OCI-LY7 (cell line): ENCODE data around the gene HIVEP3. TPM values are rescaled to one million over a fixed set of nuclear protein-coding genes. Genes with fewer than 3 reads are reported as not detected.

ENCODE experiments used
- BruUV-seq: library from RNA; stranded (reverse); fragments of 400-500 nt; replicated peaks from 2 replicates; lab custom pipeline; 2021; lab: Mats Ljungman, UMichigan
- CTCF ChIA-PET: fragments of 300-600 bp; sonication (Branson Sonifier 250); formaldehyde crosslinking; loops from one replicate; lab custom pipeline; 2022; ENCODE audit warnings: antibody characterized with exemption; ENCODE audit not compliant: unreplicated experiment; lab: Charles Lee
- POLR2A ChIA-PET: fragments of 300-600 bp; sonication (Branson Sonifier 250); formaldehyde crosslinking; loops from one replicate; lab custom pipeline; 2022; ENCODE audit warnings: antibody characterized with exemption; lab: Charles Lee
- DNase-seq: peaks from one replicate; pipeline ENCODE4 v3.0.0-alpha.2; 2015; ENCODE audit warnings: low spot score
- H2AFZ ChIP-seq: fragments of 200-600 bp; sonication (generic), shearing (Covaris generic); 2 replicates; pipeline ENCODE4 v1.6.1; 2014; ENCODE audit warnings: mild to moderate bottlenecking, antibody characterized with exemption, low read length, moderate library complexity
- H3K27ac ChIP-seq: fragments of 200-600 bp; sonication (generic); 2 replicates; pipeline ENCODE4 v1.5.1; 2014; ENCODE audit warnings: mixed run types, low read depth, mild to moderate bottlenecking, moderate library complexity, low read length, inconsistent platforms; ENCODE audit not compliant: poor library complexity, severe bottlenecking
- H3K36me3 ChIP-seq: fragments of 200-600 bp; sonication (generic); 2 replicates; pipeline ENCODE4 v1.6.1; 2014; ENCODE audit warnings: mild to moderate bottlenecking, antibody characterized with exemption, low read length, moderate library complexity, mixed read lengths; ENCODE audit not compliant: insufficient read depth
- H3K4me1 ChIP-seq: fragments of 200-600 bp; sonication (generic); 2 replicates; pipeline ENCODE4 v1.5.1; 2014; ENCODE audit warnings: mild to moderate bottlenecking, low read length; ENCODE audit not compliant: insufficient read depth, poor library complexity, severe bottlenecking
- H3K4me2 ChIP-seq: fragments of 200-600 bp; sonication (generic); 2 replicates; pipeline ENCODE4 v1.6.1; 2014; ENCODE audit warnings: mild to moderate bottlenecking, low read length
- H3K4me3 ChIP-seq: fragments of 200-600 bp; sonication (generic); 2 replicates; pipeline ENCODE4 v1.5.1; 2014; ENCODE audit warnings: mild to moderate bottlenecking, low read depth, low read length; ENCODE audit not compliant: poor library complexity, severe bottlenecking
- H3K79me2 ChIP-seq: fragments of 200-600 bp; sonication (generic); 2 replicates; pipeline ENCODE4 v1.6.1; 2016; ENCODE audit warnings: low read depth, mild to moderate bottlenecking, low read length, moderate library complexity, mixed read lengths; ENCODE audit not compliant: insufficient read depth
- H3K9me2 ChIP-seq: fragments of 200-600 bp; sonication (generic); 2 replicates; pipeline ENCODE4 v1.6.1; 2016; ENCODE audit warnings: mild to moderate bottlenecking, low read length, mixed read lengths; ENCODE audit not compliant: insufficient read depth
- H3K9me3 ChIP-seq: fragments of 200-600 bp; sonication (generic); 2 replicates; pipeline ENCODE4 v1.6.1; 2014; ENCODE audit warnings: mild to moderate bottlenecking, mixed run types, low read length, mixed read lengths
- H4K20me1 ChIP-seq: fragments of 200-600 bp; sonication (generic); 2 replicates; pipeline ENCODE4 v1.6.1; 2014; ENCODE audit warnings: mild to moderate bottlenecking, antibody characterized with exemption, low read length, moderate library complexity, mixed read lengths; ENCODE audit not compliant: insufficient read depth
- CTCF ChIP-seq: fragments of 200-600 bp; sonication (generic); conservative IDR thresholded peaks from 2 replicates; pipeline ENCODE4 v1.5.1; 2014; ENCODE audit warnings: mild to moderate bottlenecking, antibody characterized with exemption, low read length, moderate library complexity, mixed read lengths
- EZH2phosphoT487 ChIP-seq: fragments of 200-600 bp; sonication (generic); IDR thresholded peaks from 2 replicates; pipeline ENCODE4 v1.6.1; 2018; ENCODE audit warnings: low read depth, borderline replicate concordance, mild to moderate bottlenecking, mixed run types, antibody characterized with exemption, low read length, moderate library complexity, mixed read lengths
- intact Hi-C: fragments of 100-400 bp; cut with micrococcal nuclease; formaldehyde crosslinking; loops from one replicate; pipeline ENCODE4 v1.10.0; 2022; ENCODE audit not compliant: unreplicated experiment
- total RNA-seq, 2 experiments: library from RNA; depleted of rRNA in 1 of 2; stranded (reverse); fragments of >200 nt in 1 of 2; shearing (Covaris generic) in 1 of 2; gene quantifications; 2 replicates each; pipeline ENCODE4 v1.2.3, GENCODE V29; 2014 to 2022

HIVEP3 gene
- total RNA-seq, 2 experiments from 2014 or later, result 0.53 to 0.60 TPM

GRCh38 chr1:41674522-41674921 is 244.2 kb downstream of the HIVEP3 start:
- H3K9me3 ChIP-seq, result no peaks in the 10 kb centered on the region
- no peak overlapping the region for H3K27ac ChIP-seq
- DNase-seq, result no peak
- no peaks in the 10 kb centered on the region for H3K36me3 ChIP-seq
- H4K20me1 ChIP-seq, result no peaks in the 10 kb centered on the region
- H3K79me2 ChIP-seq, result no peaks in the 10 kb centered on the region
- ChIA-PET CTCF (no interaction called here), POLR2A (no interaction called here)
- H3K4me3 ChIP-seq, result no peak overlapping the region
- TF ChIP-seq EZH2phosphoT487 (no peak), CTCF (no peak)
- peak overlapping the region; percentile 89 for H3K4me2 ChIP-seq
- H3K4me1 ChIP-seq, result peaks cover 42% of the 10 kb centered on the region
- intact Hi-C loops, result no loop called here
- no TSS peak for BruUV-seq
- no peak overlapping the region; the same call in 1 of the 2 replicates for H2AFZ ChIP-seq
- H3K9me2 ChIP-seq, result no peaks in the 10 kb centered on the region

- Histone ChIP-seq H3K4me3 (peak overlapping the region; percentile 54), H4K20me1 (no peaks in the 10 kb centered on the region), H3K36me3 (no peaks in the 10 kb centered on the region), H3K27ac (peak overlapping the region; percentile 73), H3K4me2 (peak overlapping the region; percentile 89), H3K9me2 (no peaks in the 10 kb centered on the region), H3K9me3 (no peaks in the 10 kb centered on the region), H2AFZ (peak overlapping the region; percentile 74), H3K4me1 (peaks cover 42% of the 10 kb centered on the region), H3K79me2 (no peaks in the 10 kb centered on the region)
- DNase-seq, result peak; percentile 79
- no peak for TF ChIP-seq EZH2phosphoT487
- TF ChIP-seq CTCF, result no peak
- ChIA-PET POLR2A (interaction anchor here (0.6 to 0.9 kb wide), 3 partner anchors 9 to 1175 kb away, joined by 3 to 4 read pairs (median 3); no protein-coding TSS in a partner anchor), CTCF (interaction anchor here (1.0 kb wide), 1 partner anchor 9 kb away, joined by 3 read pairs; no protein-coding TSS in a partner anchor)
- intact Hi-C loops, result no loop called here
- no TSS peak for BruUV-seq
Observed at GRCh38 chr1:41673806-41674205, 244.9 kb downstream of the HIVEP3 start.

GRCh38 chr1:41673378-41673777 is 245.3 kb downstream of the HIVEP3 start:
- CTCF ChIA-PET, result interaction anchor here (1.0 kb wide), 1 partner anchor 9 kb away, joined by 3 read pairs; no protein-coding TSS in a partner anchor

More at GRCh38 chr1:41673378-41673777, 245.3 kb downstream of the HIVEP3 start:
- Histone ChIP-seq H3K4me3 (peak overlapping the region; percentile 54), H3K4me1 (peaks cover 39% of the 10 kb centered on the region), H3K79me2 (no peaks in the 10 kb centered on the region), H2AFZ (peak overlapping the region; percentile 74), H3K27ac (peak overlapping the region; percentile 73), H3K36me3 (no peaks in the 10 kb centered on the region), H3K9me3 (no peaks in the 10 kb centered on the region), H3K4me2 (peak overlapping the region; percentile 89), H4K20me1 (no peaks in the 10 kb centered on the region), H3K9me2 (no peaks in the 10 kb centered on the region)
- peak; percentile 78 for DNase-seq
- BruUV-seq, result no TSS peak
- TF ChIP-seq CTCF, result no peak
- no peak for TF ChIP-seq EZH2phosphoT487
- POLR2A ChIA-PET, result interaction anchor here (0.7 to 0.9 kb wide), 2 partner anchors 8 to 10 kb away, joined by 3 to 4 read pairs; no protein-coding TSS in a partner anchor
- intact Hi-C loops, result no loop called here
